DMS 273 treated with DMSO at 0.1 percent for 48 hours (cell line): ENCODE measurements around the gene NYNRIN.

Experiments used
- DNase-seq: peaks from one replicate; lab custom pipeline; 2025; lab: John Stamatoyannopoulos, UW

The NYNRIN gene

DNA sequence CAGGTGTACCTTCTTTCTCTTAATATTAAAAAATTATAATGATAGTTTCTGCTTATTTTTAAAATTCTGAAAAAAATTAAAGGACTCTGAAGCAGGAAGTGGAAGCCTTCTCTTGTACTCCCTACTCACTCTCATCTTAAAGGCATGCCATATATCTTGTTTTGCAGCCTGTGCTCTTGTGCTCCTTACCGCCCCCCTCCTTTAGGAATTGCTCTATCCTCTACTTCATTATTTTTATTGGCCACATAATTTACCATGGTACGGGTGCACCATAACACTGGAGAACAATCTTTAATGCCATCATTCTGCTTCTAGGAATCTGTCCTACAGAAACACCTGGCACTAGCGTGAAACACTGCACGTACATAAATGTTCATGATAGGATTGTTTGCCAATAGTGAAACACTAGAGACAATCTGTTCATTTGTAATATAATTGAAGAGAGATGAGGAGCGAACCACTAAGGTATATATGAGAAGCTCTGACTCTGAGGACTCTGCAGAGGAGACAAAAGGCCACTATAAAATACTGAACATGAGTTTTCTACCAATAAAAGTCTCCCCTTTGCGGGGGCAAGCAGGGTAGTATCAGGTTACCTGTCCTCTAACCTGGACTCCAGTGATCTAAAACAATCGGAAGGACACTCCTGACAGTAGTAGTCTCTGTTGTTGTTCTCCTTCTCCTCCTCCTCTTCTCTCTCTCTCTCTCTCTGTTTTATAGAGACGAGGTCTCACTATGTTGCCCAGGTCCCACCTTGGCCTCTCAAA lies 6.3 kb upstream of the NYNRIN start:
- peak; percentile 9 for DNase-seq

GRCh38 chr14:24394275-24394674 lies 4.5 kb upstream of the NYNRIN start:
- no peak for DNase-seq

- no peak for DNase-seq
These were observed 2.9 kb upstream of the NYNRIN start for GRCh38 chr14:24395609-24396582.

- no peak for DNase-seq
These were observed 1.0 kb upstream of the NYNRIN start for GRCh38 chr14:24397639-24398292.

- DNase-seq, result no peak
These were observed 530 bp upstream of the NYNRIN start for GRCh38 chr14:24398293-24398652.

DNA sequence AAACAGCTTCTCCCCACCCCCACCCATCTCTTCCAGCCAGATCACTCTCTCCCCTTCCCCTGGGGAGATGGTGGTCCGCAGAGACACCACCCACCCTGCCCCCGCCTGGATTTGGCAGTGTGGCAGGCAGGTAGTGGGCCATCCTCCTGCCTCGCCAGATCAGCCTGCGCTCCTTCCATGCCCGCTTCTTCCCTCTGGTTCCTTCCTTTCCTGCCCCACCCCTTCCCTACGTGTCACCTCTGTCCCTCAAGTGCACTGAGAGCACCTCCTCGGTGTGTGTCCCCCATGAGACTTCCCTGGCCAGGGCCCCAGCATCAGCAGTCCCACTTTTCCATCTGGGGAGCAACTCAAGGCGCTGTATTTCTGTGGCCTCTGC lies 632 bp downstream of the NYNRIN start:
- no peak for DNase-seq

GRCh38 chr14:24399999-24400718 lies 1.4 kb downstream of the NYNRIN start:
- DNase-seq, result no peak

- DNase-seq, result no peak
These were observed 3.3 kb downstream of the NYNRIN start for GRCh38 chr14:24401810-24402702.

DNA sequence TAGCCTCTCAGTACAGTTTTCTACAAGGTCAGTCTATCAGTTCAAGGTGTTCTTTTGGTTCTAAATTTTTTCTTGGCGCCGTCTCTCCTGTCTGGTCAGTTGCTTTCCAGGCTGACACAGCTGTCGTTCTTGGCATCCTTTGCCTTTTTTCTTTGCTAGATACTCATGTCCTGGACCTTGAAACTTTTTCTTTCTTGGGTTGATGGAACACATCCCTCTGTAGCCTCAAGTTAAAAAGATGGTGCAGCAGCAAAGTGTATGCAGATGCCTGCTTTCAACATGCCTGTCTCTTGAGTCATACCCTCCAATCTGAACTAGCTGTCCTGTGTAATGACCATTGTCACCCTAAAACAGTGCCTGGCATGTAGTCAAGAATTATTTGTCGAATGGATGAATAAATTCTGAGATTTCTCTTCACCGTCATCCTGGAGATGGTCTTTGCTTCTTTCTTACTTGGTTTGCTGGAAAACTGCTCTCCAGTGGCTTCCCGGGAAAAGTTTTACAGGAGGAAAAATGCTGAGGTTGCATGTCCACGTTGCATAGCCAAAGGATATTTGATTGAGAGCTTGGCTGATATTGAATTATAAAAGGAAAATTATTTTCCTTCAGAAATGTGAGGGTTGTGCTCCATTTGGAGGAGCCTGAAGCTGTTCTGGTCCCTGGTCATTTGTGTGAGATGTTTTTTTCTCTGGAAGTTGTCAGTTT lies 4.6 kb downstream of the NYNRIN start:
- no peak for DNase-seq

GRCh38 chr14:24404814-24405213 lies 6.0 kb downstream of the NYNRIN start:
- no peak for DNase-seq

- no peak for DNase-seq
These were observed 7.6 kb downstream of the NYNRIN start for GRCh38 chr14:24406416-24406815.

- no peak for DNase-seq
These were observed 9.0 kb downstream of the NYNRIN start for GRCh38 chr14:24407608-24408325.

DNA sequence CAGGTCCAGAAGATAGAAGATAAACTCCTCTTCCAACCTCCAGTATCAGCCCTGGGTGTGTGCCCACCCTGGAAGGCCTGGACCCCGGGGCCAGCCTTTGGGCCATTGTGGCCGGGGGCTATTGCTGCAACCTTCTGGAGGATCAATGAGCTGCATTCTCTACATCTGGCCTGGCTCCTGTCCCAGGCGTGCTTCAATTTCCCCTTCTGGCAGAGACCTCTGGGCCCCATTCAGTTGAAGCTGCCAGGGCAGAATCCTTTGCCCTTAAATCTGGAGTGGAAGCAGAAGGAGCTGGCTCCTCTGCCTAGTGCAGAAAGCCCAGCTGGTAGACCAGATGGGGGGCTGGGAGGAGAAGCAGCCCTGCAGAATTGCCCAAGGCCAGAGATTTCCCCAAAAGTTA lies 10.0 kb downstream of the NYNRIN start:
- peak; percentile 83 for DNase-seq

DNA sequence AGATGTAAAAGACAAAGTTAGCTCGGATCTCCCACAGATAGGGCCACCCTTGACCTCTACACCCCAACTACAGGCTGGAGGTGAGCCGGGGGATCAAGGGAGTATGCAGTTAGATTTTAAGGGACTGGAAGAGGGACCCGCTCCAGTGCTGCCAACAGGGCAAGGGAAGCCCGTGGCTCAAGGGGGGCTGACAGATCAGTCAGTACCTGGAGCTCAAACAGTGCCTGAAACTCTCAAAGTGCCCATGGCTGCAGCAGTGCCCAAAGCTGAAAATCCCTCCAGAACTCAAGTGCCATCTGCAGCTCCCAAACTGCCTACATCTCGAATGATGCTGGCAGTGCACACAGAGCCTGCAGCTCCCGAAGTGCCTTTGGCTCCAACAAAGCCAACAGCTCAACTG lies 10.4 kb downstream of the NYNRIN start:
- DNase-seq, result no peak

DNA sequence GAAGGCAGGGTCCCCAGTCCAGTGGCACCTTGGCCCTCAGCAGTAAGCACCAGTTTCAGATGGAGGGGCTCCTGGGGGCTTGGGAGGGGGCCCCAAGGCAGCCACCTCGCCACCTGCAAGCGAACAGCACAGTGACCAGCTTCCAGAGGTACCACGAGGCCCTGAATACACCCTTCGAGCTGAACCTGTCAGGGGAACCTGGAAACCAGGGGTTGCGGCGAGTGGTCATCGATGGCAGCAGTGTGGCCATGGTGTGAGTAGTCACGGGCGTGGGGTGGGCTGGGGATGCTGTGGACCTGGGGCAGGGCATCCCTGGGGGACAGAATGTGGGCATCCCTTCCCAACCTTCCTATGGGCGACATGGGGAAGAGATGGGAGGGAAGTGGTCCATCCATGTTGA lies 11.2 kb downstream of the NYNRIN start:
- no peak for DNase-seq

DNA sequence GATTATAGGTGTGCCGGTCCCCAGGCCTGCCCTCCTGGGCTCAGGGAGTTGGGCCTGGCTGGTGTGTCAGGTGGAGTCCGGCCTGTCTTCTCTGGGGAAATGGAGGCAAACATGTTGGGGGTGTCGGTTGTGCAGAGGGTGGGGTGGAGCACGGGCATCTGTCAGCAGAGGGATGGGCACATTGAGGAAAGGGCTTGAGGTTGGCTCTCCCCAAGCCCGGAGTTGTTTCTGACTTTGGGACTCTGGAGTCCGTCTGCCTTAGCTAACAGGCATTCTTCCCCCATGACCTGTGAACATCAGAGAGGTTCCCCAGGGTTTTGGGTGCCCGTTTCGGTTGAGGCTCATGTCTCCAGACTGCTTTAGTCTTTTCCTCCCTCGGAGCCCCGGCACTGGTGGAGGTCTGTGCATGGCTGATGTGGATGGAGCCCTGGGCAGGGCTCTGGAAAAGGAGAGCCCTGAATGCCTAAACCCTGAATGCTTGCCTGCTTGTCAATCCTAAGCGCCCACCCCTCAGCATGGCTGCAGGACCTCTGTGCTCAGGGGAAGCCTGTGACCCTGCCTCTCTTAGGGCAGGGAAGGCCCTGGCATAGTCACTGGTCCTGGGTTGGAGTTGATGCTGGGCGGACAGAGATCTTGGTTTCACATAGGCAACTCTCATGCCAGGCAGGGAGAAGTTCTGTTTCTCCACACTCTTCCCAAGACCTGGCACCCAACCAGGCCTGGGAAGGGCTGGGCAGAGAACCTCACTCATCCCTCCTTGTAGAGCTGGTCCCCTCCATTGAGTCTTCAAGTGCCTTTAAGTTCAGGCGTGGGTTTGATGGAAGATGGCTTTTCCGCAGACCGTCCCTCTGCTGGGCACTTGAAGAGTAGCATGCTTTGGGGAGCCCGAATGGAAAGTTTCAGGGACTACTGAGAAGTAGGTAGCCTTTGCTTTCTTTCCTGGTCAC lies 12.9 kb downstream of the NYNRIN start:
- peak; percentile 28 for DNase-seq

DNA sequence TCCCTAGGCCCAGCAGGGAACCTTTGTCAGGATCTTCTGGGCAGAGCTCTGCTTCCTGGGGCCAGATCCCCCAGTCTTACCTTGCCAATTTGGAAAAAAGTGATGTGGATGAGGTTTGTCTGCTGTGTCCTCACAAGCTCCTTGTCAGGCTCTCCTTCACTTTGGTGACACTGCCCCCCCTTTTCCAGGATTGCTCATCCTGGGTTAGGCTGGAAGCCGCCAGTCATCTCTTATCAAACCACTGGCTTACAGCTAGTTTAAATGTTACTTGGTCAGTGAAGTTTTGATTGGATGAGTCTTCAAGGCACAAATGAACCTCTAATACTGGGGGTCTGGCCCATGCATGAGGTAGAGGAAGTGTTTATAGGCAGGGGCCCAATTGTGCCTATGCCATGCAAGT lies 15.3 kb downstream of the NYNRIN start:
- no peak for DNase-seq

- DNase-seq, result no peak
These were observed 16.1 kb downstream of the NYNRIN start for GRCh38 chr14:24414732-24415420.
